ENCODE measurements around the gene FKBP5.

DNA sequence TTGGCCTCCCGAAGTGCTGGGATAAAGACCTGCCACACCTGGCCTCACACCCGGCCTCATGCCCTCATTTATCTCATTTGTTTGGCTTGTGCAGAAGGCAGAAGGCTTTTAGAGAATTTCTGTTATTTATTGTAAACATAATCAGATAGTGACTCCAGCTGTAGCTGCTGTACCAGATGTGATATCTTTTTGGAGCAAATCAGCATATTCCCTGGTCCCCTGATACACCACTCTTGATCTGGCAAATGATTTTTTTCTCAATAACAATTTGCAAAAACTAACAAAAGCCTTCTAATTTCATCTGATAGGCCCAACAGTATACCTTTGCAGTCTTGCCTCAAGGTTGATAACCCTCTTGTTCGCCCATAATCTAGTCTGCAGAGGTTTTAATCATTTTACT, 149.5 kb downstream of the FKBP5 start:
- no peak for TF ChIP-seq POLR2A (IDR thresholded peaks at IDR 0.05)
- TF ChIP-seq CTCF (IDR thresholded peaks at IDR 0.05), result no peak

Measured in ovary (tissue), 3 donors.